HG02938 (cell line): ENCODE measurements around the gene OPN3.

Source experiments
- ATAC-seq: cut with Tn5 transposase; IDR thresholded peaks from one replicate; pipeline ENCODE4 v1.9.1; 2021; ENCODE audit warnings: mild to moderate bottlenecking, moderate library complexity; ENCODE audit not compliant: unreplicated experiment

Gene OPN3

DNA sequence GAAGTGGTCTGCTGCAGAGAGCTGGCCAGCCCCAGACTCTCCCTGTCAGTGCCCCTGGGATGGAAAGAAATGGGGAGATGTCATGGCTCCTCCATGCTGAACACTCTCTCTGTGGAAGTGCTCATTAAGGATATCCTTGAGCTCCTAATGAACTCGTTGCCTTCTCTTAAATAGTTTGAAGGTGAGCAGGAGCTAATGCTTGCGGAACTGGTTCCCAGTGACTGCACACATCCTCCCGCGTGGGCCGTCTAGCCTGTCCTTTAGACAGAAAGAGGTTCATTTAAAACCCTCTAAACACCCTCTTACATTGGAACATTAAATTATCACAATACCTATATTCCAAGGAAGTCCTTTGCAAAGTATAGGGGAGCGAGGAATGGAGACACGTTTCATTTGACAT, 6.0 kb upstream of the OPN3 start:
- no peak for ATAC-seq

DNA sequence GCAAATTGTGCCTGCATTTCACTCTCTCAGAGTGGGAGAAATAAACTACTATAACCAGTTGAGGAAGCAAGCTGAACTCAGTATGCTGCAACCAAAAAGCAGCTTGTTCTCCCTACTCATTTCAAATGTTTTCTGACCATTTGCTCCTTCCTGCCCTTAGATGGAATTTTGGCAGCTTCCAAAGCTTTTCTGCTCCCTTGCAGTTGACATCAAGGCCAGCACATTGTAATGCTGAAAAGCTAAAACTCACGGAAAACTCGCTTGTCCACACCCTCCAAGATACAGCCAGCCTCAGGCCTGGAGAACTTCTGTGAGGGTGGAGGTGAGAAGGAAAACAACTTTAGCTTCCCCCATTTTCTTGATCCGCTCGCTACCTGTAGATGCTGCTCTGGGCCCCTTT, 5.0 kb upstream of the OPN3 start:
- no peak for ATAC-seq

DNA sequence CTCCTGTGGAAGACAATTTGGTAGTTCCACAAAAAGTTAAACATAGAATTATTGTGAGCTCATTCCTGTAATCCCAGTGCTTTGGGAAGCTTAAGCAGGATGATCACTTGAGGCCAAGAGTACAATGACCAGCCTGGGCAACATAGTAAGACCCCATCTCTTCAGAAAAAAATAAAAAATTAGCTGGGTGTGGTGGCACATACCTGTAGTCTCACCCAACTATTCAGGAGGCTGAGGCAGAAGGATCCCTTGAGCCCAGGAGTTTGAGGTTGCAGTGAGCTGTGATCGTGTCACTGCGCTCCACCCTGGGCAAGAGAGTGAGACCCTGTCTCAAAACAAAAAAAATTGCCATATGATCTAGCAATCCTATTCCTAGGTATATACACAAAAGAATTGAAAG, 4.1 kb upstream of the OPN3 start:
- ATAC-seq, result no peak

DNA sequence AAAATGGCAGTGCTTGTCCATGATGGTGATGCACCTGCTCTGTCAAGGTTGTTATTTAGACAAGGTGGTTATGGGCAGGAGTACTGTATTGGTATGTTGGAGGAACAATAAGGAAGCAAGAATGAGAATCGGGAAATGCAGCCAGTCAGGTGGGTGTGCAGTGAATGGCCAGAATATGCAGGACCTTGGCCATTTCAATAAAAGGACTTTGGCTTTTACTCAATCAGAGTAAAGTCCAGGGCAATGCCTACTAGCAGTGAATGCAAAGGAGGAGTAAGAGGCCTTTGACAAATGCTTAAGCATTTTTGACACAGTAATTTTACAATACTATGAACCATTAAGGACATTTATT, 2.4 kb upstream of the OPN3 start:
- ATAC-seq, result no peak

DNA sequence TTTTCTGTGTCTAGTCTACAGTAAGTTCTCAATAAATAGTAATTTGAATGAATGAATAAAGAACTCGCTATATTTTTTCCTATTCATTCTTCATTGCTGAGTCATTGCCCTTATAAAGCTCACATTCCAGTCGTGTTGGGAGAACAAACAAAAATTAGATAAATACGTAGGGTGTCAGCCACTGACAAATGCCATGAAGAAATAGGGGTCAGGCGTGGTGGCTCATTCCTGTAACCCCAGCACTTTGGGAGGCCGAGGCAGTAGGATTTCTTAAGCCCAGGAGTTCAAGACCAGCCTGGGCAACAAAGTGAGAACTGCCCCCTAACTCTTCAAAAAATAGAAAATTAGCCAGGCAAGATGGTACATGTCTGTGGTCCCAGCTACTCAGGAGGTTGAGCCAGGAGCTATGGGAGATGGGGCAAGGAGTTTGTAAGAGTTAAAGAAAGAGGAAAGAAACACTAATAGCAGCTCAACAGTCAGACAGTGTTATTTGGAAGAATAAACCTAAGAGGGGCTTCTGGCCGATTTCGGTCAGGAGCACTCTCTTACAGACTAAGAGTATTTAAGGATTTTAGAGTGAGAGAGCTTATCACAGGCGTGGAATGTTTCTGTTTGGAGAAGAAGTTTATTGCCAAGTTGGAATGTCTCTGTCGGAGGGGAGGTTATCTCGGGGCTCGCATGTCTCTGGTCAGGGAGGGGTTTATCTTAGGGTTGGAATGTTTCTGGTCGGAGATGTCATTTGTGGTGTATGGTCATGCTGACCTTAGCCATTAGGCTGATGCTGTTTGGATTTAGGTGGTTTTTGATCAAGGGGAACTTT, 1.8 kb upstream of the OPN3 start:
- no peak for ATAC-seq

DNA sequence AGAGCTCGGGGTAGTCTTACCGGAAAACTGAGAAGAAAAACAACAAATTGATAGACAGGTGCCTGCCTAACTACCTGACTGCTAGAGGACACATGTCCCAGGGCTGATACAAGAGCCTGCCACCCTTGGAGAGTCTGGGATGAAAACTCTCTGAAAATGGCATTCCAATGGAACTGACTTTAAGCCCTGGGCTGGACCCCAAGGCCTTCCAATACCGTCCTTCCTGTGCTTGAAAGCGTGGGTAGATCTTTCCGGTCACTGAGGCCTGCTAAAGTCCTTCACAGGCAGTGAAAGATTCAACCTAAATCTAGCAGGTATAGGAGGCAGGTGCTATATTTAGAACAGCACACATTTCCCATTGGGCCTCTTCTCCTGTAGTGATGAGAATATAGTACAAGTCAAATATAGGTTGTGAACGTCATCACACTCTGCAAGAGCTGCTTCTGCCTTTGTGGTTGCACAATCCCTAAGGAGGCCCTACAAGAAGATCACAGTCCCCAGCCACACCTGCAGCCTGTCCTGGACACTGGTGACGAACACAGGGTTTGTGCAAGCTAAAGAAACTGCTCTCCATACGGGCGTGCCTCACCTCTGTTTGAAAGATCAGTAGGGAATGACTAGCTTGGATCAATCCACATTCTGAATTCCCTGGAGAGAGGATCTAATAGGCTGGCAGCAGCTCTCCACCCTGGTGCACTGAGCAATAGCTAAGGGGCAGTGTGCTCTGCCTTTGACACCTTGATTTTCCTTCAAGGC, 876 bp upstream of the OPN3 start:
- ATAC-seq, result no peak

DNA sequence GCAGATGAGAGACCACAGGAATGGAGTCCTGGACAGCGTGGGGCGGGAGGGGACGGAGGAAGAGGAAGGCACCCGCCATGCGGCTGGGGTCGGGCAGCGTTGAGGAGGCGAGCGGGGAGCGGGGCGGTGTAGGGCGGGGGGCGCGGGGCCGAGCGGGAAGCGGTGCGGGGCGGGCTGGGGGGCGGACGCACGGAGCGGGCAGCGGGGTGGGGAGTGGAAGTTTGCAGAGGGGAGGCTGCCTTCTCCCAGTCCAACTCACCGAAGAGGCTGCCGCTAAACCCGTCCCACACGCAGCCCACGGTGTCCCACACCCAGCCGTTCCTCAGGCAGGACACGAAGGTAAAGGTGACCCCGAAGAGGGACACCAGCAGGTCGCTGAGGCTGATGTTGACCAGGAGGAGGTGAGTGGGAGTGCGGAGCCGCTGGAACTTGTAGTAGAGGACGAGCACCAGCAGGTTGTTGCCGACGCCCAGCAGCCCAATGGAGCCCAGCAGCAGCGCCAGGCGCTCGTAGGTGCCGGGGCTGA, 483 bp downstream of the OPN3 start:
- peak; percentile 66 for ATAC-seq

DNA sequence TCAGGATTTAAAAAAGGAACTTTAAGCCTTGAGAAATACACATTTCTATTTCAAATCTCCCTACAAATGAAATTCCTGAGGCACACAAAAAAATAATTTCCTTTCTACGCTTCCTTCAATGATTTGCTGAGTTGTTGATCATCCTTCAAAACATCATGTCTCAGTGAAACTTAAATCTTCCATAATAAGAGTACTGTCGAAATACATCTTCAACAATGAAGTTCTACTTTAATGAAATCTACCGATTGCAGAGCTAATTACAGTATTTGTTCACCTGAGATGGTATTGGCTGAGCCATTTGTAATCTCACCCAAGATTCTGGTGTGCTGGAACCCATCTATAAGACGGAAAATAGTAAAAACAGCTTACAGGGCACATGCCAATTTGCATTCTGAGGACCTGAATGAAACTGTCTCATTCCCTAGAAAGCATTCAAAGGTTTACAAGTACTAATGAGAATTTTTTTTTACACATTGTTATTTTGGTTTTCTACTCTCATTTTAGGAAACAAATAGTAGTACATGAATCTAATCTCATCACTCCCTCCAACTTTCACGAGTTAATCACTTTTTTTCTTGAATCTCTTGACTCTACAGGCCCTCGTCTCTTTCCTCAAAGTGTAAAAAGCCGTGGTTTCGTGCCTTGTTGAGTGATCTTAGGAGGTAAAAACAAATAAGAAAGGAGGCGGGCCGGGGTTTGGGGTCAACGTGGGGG, 1.1 kb downstream of the OPN3 start:
- ATAC-seq, result no peak

DNA sequence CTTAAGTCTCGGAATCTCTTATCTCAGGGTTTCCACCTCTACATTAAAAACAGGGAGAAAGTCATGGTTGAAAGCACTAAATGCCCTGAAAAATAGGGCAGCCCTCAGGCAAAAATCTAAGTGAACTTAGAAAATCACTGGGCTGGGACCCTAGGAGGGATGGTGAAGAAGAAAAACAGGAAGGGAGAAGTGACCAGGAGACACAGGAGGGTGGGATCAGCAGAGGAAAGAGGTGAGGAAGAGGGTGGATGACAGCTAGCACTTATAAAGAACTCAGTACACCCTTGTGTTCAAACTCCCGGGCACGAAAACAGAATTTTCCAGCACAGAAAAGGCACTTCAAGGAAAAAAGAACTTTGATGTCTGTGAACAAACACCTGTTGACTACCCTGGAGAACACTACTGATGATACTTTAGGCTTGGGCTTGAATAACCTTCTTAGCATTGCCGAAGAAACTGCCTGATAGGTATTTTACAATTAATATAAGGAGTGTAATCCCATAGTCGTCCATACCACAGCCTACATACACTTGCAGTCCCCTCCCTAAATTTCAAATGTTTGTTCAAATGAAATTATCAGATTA, 2.0 kb downstream of the OPN3 start:
- no peak for ATAC-seq

DNA sequence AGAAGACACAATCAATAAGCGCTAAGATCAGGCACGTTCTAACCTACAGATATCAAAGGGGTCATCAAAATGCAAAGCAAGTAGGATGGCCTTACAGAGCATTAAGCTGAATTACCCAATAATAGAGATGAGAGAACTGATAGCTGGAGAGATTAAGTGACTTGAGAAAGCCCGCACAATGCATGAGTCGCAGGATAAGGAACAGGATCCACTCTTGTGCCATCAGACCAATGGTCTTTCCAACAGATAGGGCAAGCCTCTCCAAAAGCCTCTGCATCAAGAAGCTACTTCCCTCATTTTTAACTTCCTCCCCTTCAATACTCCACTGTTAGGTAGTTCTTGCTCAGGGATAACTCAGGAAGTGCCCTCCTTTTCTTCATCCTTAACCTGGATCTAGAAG, 2.6 kb downstream of the OPN3 start:
- ATAC-seq, result no peak

DNA sequence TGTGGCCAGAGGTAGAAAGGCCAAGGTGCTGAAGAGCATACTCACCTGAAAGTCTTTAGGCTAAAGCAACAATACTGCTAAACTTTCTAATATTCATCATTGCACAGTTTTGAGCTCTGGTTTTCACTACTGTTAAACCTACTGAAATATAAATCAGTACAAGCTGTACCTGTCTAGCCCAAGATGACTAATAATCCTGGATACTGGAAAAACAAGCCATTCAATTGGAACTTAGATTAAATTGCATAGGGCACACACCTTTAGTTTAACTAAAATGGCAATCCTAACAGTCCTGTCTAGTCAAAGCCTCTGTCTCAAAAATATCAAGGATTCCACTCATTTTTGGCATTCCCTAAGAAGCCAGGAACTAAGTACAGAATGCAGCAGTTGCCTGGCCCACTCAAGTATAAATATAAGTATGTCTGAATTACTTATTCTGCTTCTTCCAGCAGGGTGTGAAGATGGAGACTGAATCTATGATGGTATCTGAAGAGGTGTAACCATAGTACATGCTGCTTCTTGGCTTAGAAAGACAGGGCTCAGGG, 3.1 kb downstream of the OPN3 start:
- no peak for ATAC-seq

DNA sequence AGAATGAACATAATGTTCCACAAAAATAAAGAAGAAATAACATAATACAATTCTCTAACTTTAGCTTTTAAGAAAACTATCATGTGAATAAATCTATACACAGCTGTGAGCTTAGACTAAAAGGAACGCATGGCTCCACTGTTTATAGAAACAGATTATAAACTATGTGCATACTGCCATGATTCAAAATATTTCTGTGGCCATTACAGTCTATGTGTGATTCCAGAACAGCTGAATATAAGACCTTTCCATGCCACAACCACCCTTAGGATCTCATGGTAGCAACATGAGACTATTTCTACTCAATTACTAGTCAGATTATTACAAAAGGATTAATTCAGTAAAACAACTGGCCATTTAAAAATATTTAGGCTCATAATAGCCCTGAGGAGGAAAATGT, 3.9 kb downstream of the OPN3 start:
- ATAC-seq, result no peak

DNA sequence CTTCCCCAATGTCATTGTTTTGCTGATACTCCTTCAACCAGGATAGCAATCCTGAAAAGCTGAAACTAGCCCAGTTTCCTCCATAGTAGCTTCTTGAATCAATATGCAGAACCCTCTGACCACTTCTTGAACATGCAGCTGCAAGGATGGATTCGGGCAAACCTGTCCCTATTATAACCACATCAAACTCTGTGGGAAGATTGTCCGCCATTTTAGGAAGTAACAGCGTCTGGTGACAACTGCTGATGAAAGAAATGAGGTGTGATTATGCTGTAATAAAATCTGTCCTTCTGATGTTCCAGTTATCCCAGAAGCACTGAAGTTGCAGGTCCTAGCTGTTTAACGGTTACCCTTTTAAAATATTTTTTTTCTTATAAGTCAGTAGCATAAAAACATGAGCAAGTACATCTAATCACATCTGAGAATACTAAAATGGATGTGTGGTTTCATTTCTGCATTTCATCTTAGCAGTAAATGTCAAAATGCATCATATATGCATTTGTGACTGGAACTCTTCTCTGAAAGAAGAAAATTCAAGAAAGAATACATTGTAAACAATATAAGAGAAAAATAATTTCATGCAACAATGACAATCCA, 4.5 kb downstream of the OPN3 start:
- ATAC-seq, result no peak

DNA sequence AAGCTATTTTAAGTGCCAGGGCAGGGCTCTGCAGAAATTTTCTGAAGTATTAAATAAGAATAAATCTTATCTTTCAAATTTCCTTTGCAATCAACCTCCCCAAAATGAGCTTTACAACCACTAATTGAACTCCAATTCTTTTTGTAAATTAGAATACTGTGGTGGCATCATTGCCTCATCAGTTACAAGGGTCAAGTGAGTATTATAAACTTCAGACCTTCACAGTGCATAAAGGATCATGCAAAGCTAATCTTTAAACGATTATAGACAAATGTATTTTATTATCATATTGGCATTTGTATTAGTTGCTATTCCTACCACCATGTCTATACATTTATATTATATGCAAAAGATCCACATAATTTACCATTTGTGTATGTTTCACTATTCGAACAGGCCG, 7.2 kb downstream of the OPN3 start:
- no peak for ATAC-seq

DNA sequence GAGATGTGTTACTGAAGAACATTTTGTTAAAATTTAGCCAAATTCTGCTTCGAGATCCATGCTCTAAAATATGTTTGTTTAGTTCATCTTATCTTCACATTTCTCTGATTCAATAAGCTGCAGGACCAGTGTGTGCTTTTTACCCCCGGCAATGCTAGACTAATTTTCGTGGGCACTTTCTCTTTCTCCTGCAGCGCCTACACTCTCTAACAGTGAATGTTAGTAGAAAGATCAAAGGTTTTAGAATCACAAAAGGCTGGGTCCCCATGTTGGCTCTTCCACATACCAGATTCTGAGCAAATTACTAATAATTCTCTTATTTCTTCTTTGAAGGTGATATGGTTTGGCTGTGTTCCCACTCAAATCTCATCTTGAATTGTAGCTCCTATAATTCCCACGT, 8.5 kb downstream of the OPN3 start:
- ATAC-seq, result no peak

DNA sequence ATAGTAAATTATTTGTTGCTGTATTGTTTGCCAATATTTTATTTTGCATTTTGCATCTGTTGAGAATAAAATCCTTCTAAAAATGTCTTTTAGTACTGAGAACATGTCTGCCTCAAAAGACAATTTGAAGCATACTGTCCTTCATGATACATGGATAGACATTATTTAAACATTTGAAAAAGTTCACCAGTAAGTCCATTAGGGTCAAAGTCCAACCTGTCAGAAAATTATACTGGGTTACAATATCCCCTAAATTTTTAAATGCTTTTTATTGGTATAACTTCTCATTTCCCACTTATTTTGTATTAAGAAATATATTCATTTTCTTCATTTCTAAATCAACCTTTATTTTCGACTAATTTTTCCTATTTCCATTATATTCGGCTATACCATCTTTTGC, 9.3 kb downstream of the OPN3 start:
- ATAC-seq, result no peak

DNA sequence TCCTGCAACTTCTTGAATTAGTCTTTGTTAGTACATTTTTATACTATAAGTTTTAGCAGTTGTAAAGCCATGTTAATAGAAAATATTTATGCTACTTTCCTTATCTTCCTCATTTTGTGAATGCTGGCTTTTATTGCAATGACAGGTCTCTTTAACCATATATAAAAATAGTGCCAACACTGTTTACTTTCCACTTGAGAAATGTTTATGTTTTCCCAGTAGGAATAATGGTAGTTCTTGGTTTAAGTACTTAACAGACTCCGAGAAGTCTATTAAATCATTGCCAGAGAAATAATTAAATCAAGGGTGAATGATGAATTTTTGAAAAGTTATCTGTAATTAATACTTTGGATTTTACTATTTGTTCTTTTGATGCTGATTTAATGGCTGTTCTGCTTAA, 9.7 kb downstream of the OPN3 start:
- ATAC-seq, result no peak

DNA sequence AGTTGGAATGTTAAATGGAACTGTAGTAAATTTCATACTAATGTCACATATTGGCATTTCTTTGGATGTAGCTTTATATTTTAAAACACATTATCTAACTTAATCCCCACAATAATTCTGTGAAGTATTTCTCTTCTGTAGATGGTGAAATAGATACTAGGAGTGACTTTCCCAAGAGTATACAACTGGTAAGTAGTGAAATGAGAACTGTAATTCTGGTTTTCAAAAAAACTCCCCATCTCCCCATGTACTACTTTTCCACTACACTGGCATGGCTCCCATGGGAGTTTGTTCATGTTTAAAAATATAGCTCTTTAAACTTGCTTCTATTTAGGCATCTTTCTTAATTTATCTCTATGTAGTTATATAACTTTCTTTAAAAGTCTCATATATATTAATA, 10.2 kb downstream of the OPN3 start:
- no peak for ATAC-seq

DNA sequence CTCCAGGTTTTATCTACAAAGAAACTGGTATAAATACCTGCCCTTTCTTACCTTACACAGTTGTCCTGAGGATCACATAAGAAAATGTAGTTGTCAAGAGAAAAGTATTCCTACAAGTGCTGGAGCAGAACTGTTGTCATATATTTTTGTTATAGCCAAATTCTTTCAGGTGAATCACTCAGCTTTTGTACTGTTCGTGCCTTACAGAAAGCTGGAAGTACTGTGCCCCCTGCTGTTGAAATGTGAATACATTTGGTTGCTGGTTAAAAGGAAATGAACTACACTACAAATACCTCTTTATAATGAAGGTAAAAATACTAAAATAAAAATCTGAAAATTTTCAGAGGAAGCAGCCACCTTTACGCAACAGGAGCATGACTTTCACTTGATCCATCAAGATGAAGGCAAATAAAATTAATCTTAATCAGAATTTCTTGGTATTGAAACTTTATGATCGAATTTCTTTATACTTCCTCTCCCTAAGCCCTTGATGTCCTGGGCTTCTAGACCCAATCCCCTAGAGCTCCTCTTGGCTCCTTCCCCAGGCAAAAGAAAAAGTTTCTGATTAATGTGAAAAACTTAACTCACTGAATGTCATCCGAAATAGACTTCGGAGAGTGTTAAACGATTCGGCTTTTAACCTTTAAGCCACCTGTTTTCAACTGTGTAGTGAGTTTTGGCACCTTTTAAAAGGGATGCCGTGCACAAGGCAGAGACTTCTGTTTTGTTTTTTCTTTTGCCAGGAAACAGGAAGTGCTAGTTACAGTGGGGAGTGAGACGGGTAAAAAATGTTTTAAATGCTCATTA, 12.5 kb downstream of the OPN3 start:
- peak; percentile 94 for ATAC-seq

DNA sequence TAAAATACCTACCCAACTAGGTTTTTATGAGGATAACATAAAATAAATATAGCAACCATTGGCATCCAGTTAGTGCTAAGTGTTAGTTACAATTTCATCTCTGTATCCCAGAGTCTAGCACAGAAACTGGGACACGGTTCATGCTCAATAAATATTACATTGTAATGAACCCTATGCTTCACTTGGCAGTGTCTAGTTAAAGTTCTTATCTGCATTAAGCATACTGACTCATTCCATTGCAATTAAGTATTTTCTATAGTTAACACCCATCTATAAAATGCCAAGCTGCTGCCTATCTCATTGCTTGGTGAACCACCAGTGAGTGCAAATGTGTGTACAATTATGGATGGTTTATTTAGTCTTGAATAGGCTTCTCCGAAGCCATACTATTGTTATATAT, 15.2 kb downstream of the OPN3 start:
- ATAC-seq, result no peak
